ENCODE measurements around the gene FAM118B. TPM values are rescaled to one million over a fixed set of nuclear protein-coding genes. Genes with fewer than 3 reads are reported as not detected.

FAM118B gene
- total RNA-seq, 2 donors from 2014 or later = 6.7 to 36.9 TPM

GRCh38 chr11:126231725-126232459 lies 20.3 kb downstream of the FAM118B start:
- TF ChIP-seq CTCF (IDR thresholded peaks at IDR 0.05) (no peak), POLR2A (IDR thresholded peaks at IDR 0.05) (no peak)
- intact Hi-C loops (cut with DNase I) = no loop called here
- peak overlapping the region in 1 of 4 donors; percentile 19 for H3K27ac ChIP-seq
- H3K4me3 ChIP-seq = no peak overlapping the region
- peaks cover 12% of the 10 kb centered on the region for H3K4me1 ChIP-seq
- DNase-seq (no peak), ATAC-seq (peak; percentile 52)
- no peaks in the 10 kb centered on the region for H3K9me3 ChIP-seq
- no peaks in the 10 kb centered on the region for H3K27me3 ChIP-seq
- WGBS, 2 donors = 55 to 58% methylated on average over 6 of the region's 6 CpGs
- H3K36me3 ChIP-seq (replicated peaks in 1 of 2; ENCODE audit: insufficient read depth in 1 of 2, low read depth in 2 of 2) = no peaks in the 10 kb centered on the region

- H3K27me3 ChIP-seq = no peaks in the 10 kb centered on the region
- no peaks in the 10 kb centered on the region for H3K36me3 ChIP-seq (replicated peaks in 1 of 2; ENCODE audit: insufficient read depth in 1 of 2, low read depth in 2 of 2)
- no peaks in the 10 kb centered on the region for H3K9me3 ChIP-seq
- TF ChIP-seq CTCF (IDR thresholded peaks at IDR 0.05) (no peak), POLR2A (IDR thresholded peaks at IDR 0.05) (no peak)
- no peak overlapping the region for H3K4me3 ChIP-seq
- WGBS, 2 donors = 94% methylated on average over 3 of the region's 3 CpGs
- H3K27ac ChIP-seq = no peak overlapping the region
- ATAC-seq = no peak
- H3K4me1 ChIP-seq = peaks cover 12% of the 10 kb centered on the region
- intact Hi-C loops (cut with DNase I) = no loop called here
- no peak for DNase-seq
These were observed 21.1 kb downstream of the FAM118B start for GRCh38 chr11:126232683-126233082.

GRCh38 chr11:126233391-126233790 lies 21.8 kb downstream of the FAM118B start:
- H3K4me3 ChIP-seq = no peak overlapping the region
- H3K36me3 ChIP-seq (replicated peaks in 1 of 2; ENCODE audit: insufficient read depth in 1 of 2, low read depth in 2 of 2) = no peaks in the 10 kb centered on the region
- no peaks in the 10 kb centered on the region for H3K9me3 ChIP-seq
- WGBS, 2 donors = 94 to 99% methylated on average over 4 of the region's 4 CpGs
- H3K27me3 ChIP-seq = no peaks in the 10 kb centered on the region
- H3K4me1 ChIP-seq = peaks cover 12% of the 10 kb centered on the region
- TF ChIP-seq CTCF (IDR thresholded peaks at IDR 0.05) (no peak), POLR2A (IDR thresholded peaks at IDR 0.05) (no peak)
- intact Hi-C loops (cut with DNase I) = no loop called here
- no peak overlapping the region for H3K27ac ChIP-seq
- ATAC-seq = no peak
- no peak for DNase-seq

GRCh38 chr11:126246636-126247035 lies 35.1 kb downstream of the FAM118B start:
- TF ChIP-seq CTCF (IDR thresholded peaks at IDR 0.05) = no peak
- TF ChIP-seq POLR2A (IDR thresholded peaks at IDR 0.05) = no peak
- intact Hi-C loops (cut with DNase I) = no loop called here
- peaks cover 0 to 8% of the 10 kb centered on the region in 2 donors for H3K36me3 ChIP-seq (replicated peaks in 1 of 2; ENCODE audit: insufficient read depth in 1 of 2, low read depth in 2 of 2)
- no peaks in the 10 kb centered on the region for H3K4me1 ChIP-seq
- no peaks in the 10 kb centered on the region for H3K9me3 ChIP-seq
- no peak overlapping the region for H3K4me3 ChIP-seq
- DNase-seq (no peak), ATAC-seq (no peak)
- H3K27ac ChIP-seq = no peak overlapping the region
- H3K27me3 ChIP-seq = no peaks in the 10 kb centered on the region
- WGBS, 2 donors = 80 to 93% methylated on average over 2 of the region's 2 CpGs

GRCh38 chr11:126253265-126253664 lies 41.7 kb downstream of the FAM118B start:
- Histone ChIP-seq H3K9me3 (no peaks in the 10 kb centered on the region), H3K4me1 (peaks cover 12% of the 10 kb centered on the region), H3K4me3 (no peak overlapping the region), H3K27ac (no peak overlapping the region), H3K36me3 (replicated peaks in 1 of 2; ENCODE audit: insufficient read depth in 1 of 2, low read depth in 2 of 2) (peaks cover 0 to 1% of the 10 kb centered on the region in 2 donors), H3K27me3 (no peaks in the 10 kb centered on the region)
- TF ChIP-seq POLR2A (IDR thresholded peaks at IDR 0.05) (no peak), CTCF (IDR thresholded peaks at IDR 0.05) (no peak)
- ATAC-seq (peak; percentile 15), DNase-seq (no peak)
- intact Hi-C loops (cut with DNase I) = no loop called here
- 36 to 38% methylated on average over 4 of the region's 4 CpGs for WGBS, 2 donors

Data from body of pancreas (tissue), 4 donors.